H1 (cell line): ENCODE results near the gene CAPS2. TPM values are rescaled to one million over a fixed set of nuclear protein-coding genes. Genes with fewer than 3 reads are reported as not detected.

Experiments used
- CTCF ChIA-PET: fragments of 300-600 bp; sonication (Branson Sonifier 250); formaldehyde crosslinking; loops from one replicate; lab custom pipeline; 2021; ENCODE audit not compliant: partially characterized antibody; lab: Charles Lee
- POLR2A ChIA-PET: fragments of 300-600 bp; sonication (Branson Sonifier 250); formaldehyde crosslinking; loops from one replicate; lab custom pipeline; 2021; ENCODE audit warnings: inconsistent platforms; ENCODE audit not compliant: partially characterized antibody; lab: Charles Lee
- DNase-seq, 2 experiments: peaks; one replicate each; pipeline versions ENCODE4 v3.0.0 to v3.0.0-alpha.2; 2010 to 2022; ENCODE audit warnings: low spot score in 2 of 2, low read depth in 1 of 2, mixed read lengths in 1 of 2
- FAIRE-seq: peaks from 2 replicates; lab custom pipeline; 2011; peaks lifted over from hg19 to GRCh38; lab: Jason Lieb, UNC
- H2AFZ ChIP-seq: 2 replicates; pipeline ENCODE4 v1.8.1; 2012; ENCODE audit warnings: low read length, inconsistent platforms
- H2AK5ac ChIP-seq: 2 replicates; pipeline ENCODE4 v1.6.1; 2013; ENCODE audit warnings: low read depth, low read length
- H2BK120ac ChIP-seq: replicated peaks from 2 replicates; pipeline ENCODE3; 2013; ENCODE audit warnings: low read depth, low read length, inconsistent platforms
- H2BK12ac ChIP-seq: 2 replicates; pipeline ENCODE4 v1.6.1; 2013; ENCODE audit warnings: low read depth, low read length
- H2BK15ac ChIP-seq: 2 replicates; pipeline ENCODE4 v1.6.1; 2013; ENCODE audit warnings: low read length
- H2BK20ac ChIP-seq: 2 replicates; pipeline ENCODE4 v1.6.1; 2013; ENCODE audit warnings: low read length
- H2BK5ac ChIP-seq: 2 replicates; pipeline ENCODE4 v1.6.1; 2013; ENCODE audit warnings: low read depth, low read length
- H3K14ac ChIP-seq: 2 replicates; pipeline ENCODE4 v1.6.1; 2013; ENCODE audit warnings: inconsistent platforms; ENCODE audit not compliant: insufficient read length
- H3K18ac ChIP-seq: 2 replicates; pipeline ENCODE4 v1.6.1; 2013; ENCODE audit warnings: low read length; ENCODE audit errors: extremely low read depth
- H3K23ac ChIP-seq: 2 replicates; pipeline ENCODE4 v1.6.1; 2013; ENCODE audit warnings: inconsistent platforms; ENCODE audit not compliant: insufficient read length
- H3K23me2 ChIP-seq: 2 replicates; pipeline ENCODE4 v1.6.1; 2013; ENCODE audit warnings: low read depth, low read length
- H3K27ac ChIP-seq: 2 replicates; pipeline ENCODE4 v1.6.1; 2011; ENCODE audit warnings: low read depth, low read length, inconsistent platforms
- H3K27me3 ChIP-seq, 4 experiments: replicated peaks in 1 of 4; 1 replicate in 1 of 4; 2 replicates in 3 of 4; pipeline versions ENCODE4 v1.6.1 to v1.8.1; 2011 to 2013; ENCODE audit warnings: low read length in 3 of 4, mild to moderate bottlenecking in 3 of 4, inconsistent platforms in 2 of 4, mixed read lengths in 2 of 4, moderate library complexity in 1 of 4; ENCODE audit not compliant: control insufficient read depth in 3 of 4, insufficient read depth in 3 of 4; ENCODE audit errors: extremely low read depth in 1 of 4
- H3K36me3 ChIP-seq, 4 experiments: 2 replicates each; pipeline versions ENCODE4 v1.6.1 to v1.8.1; 2011 to 2013; ENCODE audit warnings: mild to moderate bottlenecking in 4 of 4, low read length in 3 of 4, moderate library complexity in 2 of 4, control low read depth in 1 of 4, inconsistent platforms in 1 of 4; ENCODE audit not compliant: insufficient read depth in 4 of 4, control insufficient read depth in 2 of 4
- H3K4ac ChIP-seq: replicated peaks from 2 replicates; pipeline ENCODE3; 2013; ENCODE audit warnings: low read length, low read depth, mixed read lengths, inconsistent platforms; ENCODE audit not compliant: insufficient read length
- H3K4me1 ChIP-seq, 4 experiments: replicated peaks in 1 of 4; 1 replicate in 1 of 4; 2 replicates in 3 of 4; pipeline versions ENCODE4 v1.6.1 to v1.8.1; 2011 to 2013; ENCODE audit warnings: low read length in 3 of 4, inconsistent platforms in 2 of 4, mixed read lengths in 1 of 4; ENCODE audit not compliant: insufficient read depth in 4 of 4, control insufficient read depth in 3 of 4
- H3K4me2 ChIP-seq, 2 experiments: 2 replicates each; pipeline versions ENCODE4 v1.6.1 to v1.8.1; 2011 to 2013; ENCODE audit warnings: low read depth in 2 of 2, low read length in 2 of 2, control low read depth in 1 of 2, inconsistent platforms in 1 of 2, mild to moderate bottlenecking in 1 of 2; ENCODE audit not compliant: insufficient read depth in 1 of 2
- H3K4me3 ChIP-seq, 4 experiments: fragments of 200-600, 300-600 bp in 1 of 4; sonication (generic), shearing (Covaris generic), sonication (Bioruptor Twin) in 1 of 4; 2 replicates each; pipeline versions ENCODE4 v1.5.1 to v1.8.1; 2011 to 2016; ENCODE audit warnings: low read length in 4 of 4, low read depth in 3 of 4, control low read depth in 2 of 4, inconsistent platforms in 2 of 4, mild to moderate bottlenecking in 2 of 4, mixed read lengths in 1 of 4, moderate library complexity in 1 of 4; ENCODE audit not compliant: insufficient read depth in 2 of 4; ENCODE audit errors: extremely low read depth in 1 of 4
- H3K56ac ChIP-seq: replicated peaks from 2 replicates; pipeline ENCODE3; 2013; ENCODE audit warnings: low read depth, mild to moderate bottlenecking, mixed read lengths, low read length, inconsistent platforms; ENCODE audit not compliant: insufficient read length
- H3K79me1 ChIP-seq: 2 replicates; pipeline ENCODE4 v1.6.1; 2013; ENCODE audit warnings: low read depth, low read length, control low read depth
- H3K79me2 ChIP-seq, 2 experiments: 2 replicates each; pipeline versions ENCODE4 v1.6.1 to v1.8.1; 2012 to 2013; ENCODE audit warnings: low read length in 2 of 2, mild to moderate bottlenecking in 2 of 2, inconsistent platforms in 1 of 2; ENCODE audit not compliant: insufficient read depth in 2 of 2, control insufficient read depth in 1 of 2
- H3K9ac ChIP-seq, 4 experiments: replicated peaks in 1 of 4; 1 replicate in 1 of 4; 2 replicates in 3 of 4; pipeline versions ENCODE4 v1.6.1 to v1.8.1; 2011 to 2013; ENCODE audit warnings: low read depth in 3 of 4, low read length in 3 of 4, control low read depth in 2 of 4, mild to moderate bottlenecking in 2 of 4, moderate library complexity in 2 of 4, inconsistent platforms in 1 of 4; ENCODE audit errors: extremely low read depth in 1 of 4
- H3K9me3 ChIP-seq, 2 experiments: 2 replicates each; pipeline versions ENCODE4 v1.6.1 to v1.8.1; 2012 to 2013; ENCODE audit warnings: mild to moderate bottlenecking in 2 of 2, moderate library complexity in 2 of 2, control low read depth in 1 of 2, inconsistent platforms in 1 of 2, low read depth in 1 of 2, low read length in 1 of 2, mixed read lengths in 1 of 2; ENCODE audit not compliant: insufficient read depth in 2 of 2
- H4K20me1 ChIP-seq, 2 experiments: replicated peaks in 1 of 2; 2 replicates each; pipeline versions ENCODE3 to v1.8.1; 2011 to 2013; ENCODE audit warnings: inconsistent platforms in 2 of 2, low read length in 2 of 2, mild to moderate bottlenecking in 1 of 2; ENCODE audit not compliant: insufficient read depth in 2 of 2, control insufficient read depth in 1 of 2
- H4K5ac ChIP-seq: 2 replicates; pipeline ENCODE4 v1.6.1; 2013; ENCODE audit warnings: low read length, low read depth, mixed read lengths, inconsistent platforms; ENCODE audit not compliant: insufficient read length
- H4K8ac ChIP-seq: 2 replicates; pipeline ENCODE4 v1.8.0; 2013; ENCODE audit warnings: mild to moderate bottlenecking, moderate library complexity, low read length, inconsistent platforms; ENCODE audit not compliant: insufficient read depth; ENCODE audit errors: extremely low read depth
- H4K91ac ChIP-seq: replicated peaks from 2 replicates; pipeline ENCODE3; 2013; ENCODE audit warnings: low read length, mixed read lengths, inconsistent platforms; ENCODE audit not compliant: insufficient read length
- EZH2 ChIP-seq: fragments of 200-600 bp; sonication (generic); IDR thresholded peaks from 2 replicates; pipeline ENCODE4 v1.7.1; 2012; ENCODE audit warnings: low read depth, mild to moderate bottlenecking, moderate library complexity, low read length, inconsistent platforms; ENCODE audit not compliant: severe bottlenecking
- SIN3A ChIP-seq, 2 experiments: IDR thresholded peaks in 1 of 2; conservative IDR thresholded peaks in 1 of 2; 2 replicates each; pipeline ENCODE4 v1.6.1; 2011 to 2012; ENCODE audit warnings: low read length in 2 of 2, improper control_type of control experiment in 1 of 2, low read depth in 1 of 2, mild to moderate bottlenecking in 1 of 2
- TEAD4 ChIP-seq: IDR thresholded peaks from 2 replicates; pipeline ENCODE4 v1.6.1; 2012; ENCODE audit warnings: low read depth, low read length, inconsistent platforms, mixed read lengths
- WGBS, 2 experiments: shearing (Covaris generic) in 1 of 2; methylation state at CpG; one replicate each; pipeline versions ENCODE4 v1.1.6 to v1.1.7; 2013 to 2015; ENCODE audit warnings: low lambda C conversion rate in 2 of 2, mixed read lengths in 2 of 2, inconsistent platforms in 1 of 2, low coverage in 1 of 2, missing lambda C conversion rate in 1 of 2; ENCODE audit not compliant: insufficient replicate concordance in 2 of 2, insufficient coverage in 1 of 2, insufficient read length in 1 of 2; ENCODE audit errors: extremely low coverage in 1 of 2, missing lambda C conversion rate in 1 of 2; 5-methylcytosine and 5-hydroxymethylcytosine counted together
- polyA plus RNA-seq, 7 experiments: library from polyadenylated mRNA; depleted of rRNA in 3 of 7; stranded (reverse) in 5 of 7; unstranded in 2 of 7; fragments of >200 nt in 5 of 7; fragments of 200-250 nt in 2 of 7; gene quantifications; 1 replicate in 5 of 7; 2 replicates in 1 of 7; 4 replicates in 1 of 7; pipeline versions ENCODE4 v1.2.1 to v1.2.3, GENCODE V29; 2011 to 2013; ENCODE audit warnings: missing spikeins in 2 of 7, mixed read lengths in 2 of 7
- total RNA-seq: library from RNA; stranded (reverse); fragmentation: NEBNext Ultra II Directional; extraction: Animal tissue kit (Norgen Biotek cat#: 25700); gene quantifications from 2 replicates; pipeline ENCODE4 v1.2.1, GENCODE V29; 2021

Gene CAPS2
- total and polyA plus RNA-seq, 2 of the 8 experiments (the other 6 are each of a cell fraction or from before 2014, with no cell fraction given) = 2.3 to 3.8 TPM

DNA sequence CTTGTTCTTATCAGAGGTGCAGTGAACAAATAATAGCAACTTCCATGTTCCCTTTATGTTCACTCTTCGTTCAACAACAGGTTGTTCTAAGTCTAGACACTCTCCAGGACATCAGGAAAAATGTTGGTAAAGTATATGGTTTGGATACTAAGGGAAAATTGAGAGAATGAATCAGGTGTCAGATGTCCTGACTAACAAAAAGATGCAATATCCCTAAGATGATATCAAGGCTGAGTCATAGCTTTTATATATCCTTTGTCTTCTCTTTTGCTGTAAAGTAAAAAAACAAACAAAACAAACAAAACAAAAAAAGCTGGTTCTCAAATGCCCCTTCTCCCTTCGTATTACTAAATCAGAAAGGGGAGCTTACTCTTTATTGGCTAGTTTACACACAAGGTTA, 15.4 kb upstream of the CAPS2 start:
- Histone ChIP-seq H2BK20ac (no peak overlapping the region), H4K5ac (no peak overlapping the region), H2AK5ac (no peak overlapping the region), H3K36me3 (no peaks in the 10 kb centered on the region), H3K56ac (no peak overlapping the region), H3K23ac (no peak overlapping the region), H3K79me2 (no peaks in the 10 kb centered on the region), H2AFZ (no peak overlapping the region), H3K79me1 (no peaks in the 10 kb centered on the region), H2BK12ac (no peak overlapping the region), H2BK15ac (no peak overlapping the region), H3K9me3 (no peaks in the 10 kb centered on the region; a peak in 1 of 4 replicates), H3K27ac (no peak overlapping the region), H3K4me1 (no peaks in the 10 kb centered on the region), H4K20me1 (no peaks in the 10 kb centered on the region), H2BK5ac (no peak overlapping the region), H2BK120ac (no peak overlapping the region), H3K4ac (no peak overlapping the region), H3K18ac (no peak overlapping the region), H3K14ac (no peak overlapping the region), H4K8ac (no peak overlapping the region), H3K23me2 (no peaks in the 10 kb centered on the region), H3K27me3 (no peaks in the 10 kb centered on the region), H3K9ac (no peak overlapping the region), H4K91ac (no peak overlapping the region), H3K4me3 (no peak overlapping the region), H3K4me2 (no peak overlapping the region)
- FAIRE-seq (no peak), DNase-seq (no peak)
- WGBS, 2 experiments = 81% methylated on average over 2 of the region's 2 CpGs; no CpG with 5 or more reads in 1 of the 2 experiments
- CTCF ChIA-PET = no interaction called here
- TF ChIP-seq TEAD4 = no peak
- TF ChIP-seq SIN3A (conservative IDR thresholded peaks at IDR 0.05 in 1 of 2, IDR thresholded peaks at IDR 0.05 in 1 of 2; ENCODE audit: low read depth in 1 of 2, low read length in 2 of 2) = no peak
- no peak for TF ChIP-seq EZH2
- POLR2A ChIA-PET = no interaction called here
